Ovary (tissue), 9 donors: ENCODE data around the gene GSK3A. TPM values are rescaled to one million over a fixed set of nuclear protein-coding genes. Genes with fewer than 3 reads are reported as not detected.

Experiments used
- DNase-seq, 5 donors: peaks; one replicate each; pipeline ENCODE4 v3.0.0-alpha.2; 2019 to 2020
- H3K27ac ChIP-seq, 2 donors: fragments of 200-600 bp; one replicate each; pipeline versions ENCODE4 v1.5.1 to v1.8.0; 2019 to 2022
- H3K27me3 ChIP-seq: fragments of 200-600 bp; one replicate; pipeline ENCODE4 v1.8.0; 2022
- H3K36me3 ChIP-seq: fragments of 200-600 bp; sonication (generic); one replicate; pipeline ENCODE4 v1.5.1; 2019
- H3K4me1 ChIP-seq: one replicate; pipeline ENCODE4 v1.8.1; 2013; ENCODE audit warnings: mild to moderate bottlenecking, moderate library complexity; ENCODE audit not compliant: insufficient read depth
- H3K4me3 ChIP-seq: fragments of 200-600 bp; sonication (generic); one replicate; pipeline ENCODE4 v1.5.1; 2017
- H3K9me3 ChIP-seq, 2 donors: fragments of 200-600 bp in 1 of 2; sonication (generic) in 1 of 2; one replicate each; pipeline versions ENCODE4 v1.5.1 to v1.8.1; 2013 to 2019; ENCODE audit warnings: mild to moderate bottlenecking in 1 of 2, moderate library complexity in 1 of 2
- CTCF ChIP-seq, 3 donors: fragments of 450-650 bp in 2 of 3; fragments of 200-600 bp in 1 of 3; IDR thresholded peaks; one replicate each; pipeline versions ENCODE4 v1.5.1 to v1.8.0; 2016 to 2022; ENCODE audit warnings: antibody characterized with exemption in 3 of 3, mild to moderate bottlenecking in 1 of 3
- EP300 ChIP-seq: sonication (generic); formaldehyde crosslinking; IDR thresholded peaks from one replicate; pipeline ENCODE4 v1.6.1; 2017; ENCODE audit warnings: antibody characterized with exemption
- POLR2A ChIP-seq: fragments of 450-650 bp; IDR thresholded peaks from one replicate; pipeline ENCODE4 v1.6.1; 2017; ENCODE audit warnings: antibody characterized with exemption, mild to moderate bottlenecking, moderate library complexity
- WGBS, 3 donors: extraction: QIAGEN DNeasy Blood & Tissue Kit in 1 of 3; methylation state at CpG; one replicate each; pipeline versions ENCODE4 v1.1.5 to v1.1.7; 2013 to 2017; 5-methylcytosine and 5-hydroxymethylcytosine counted together
- intact Hi-C, 4 donors: fragments of 100-400 bp; cut with DNase I; formaldehyde crosslinking; loops; one replicate each; pipeline versions ENCODE4 v1.11.0 to v1.15.1; 2022 to 2023
- polyA plus RNA-seq, 2 donors: library from polyadenylated mRNA; stranded (reverse); fragments of 200-250 nt in 1 of 2; fragments of 350-450 nt in 1 of 2; fragmentation: Illumina TruSeq in 1 of 2; extraction: RNeasy Lipid Tissue Mini Kit (QIAGEN cat#74804) in 1 of 2; gene quantifications; one replicate each; pipeline ENCODE4 v1.2.3, GENCODE V29; 2013 to 2014
- total RNA-seq, 7 donors: library from RNA; depleted of rRNA in 2 of 7; stranded (reverse); fragments of >200 nt in 2 of 7; fragmentation: NEBNext Ultra II Directional in 3 of 7; extraction: Animal tissue kit (Norgen Biotek cat#: 25700) in 3 of 7; gene quantifications; one replicate each; pipeline versions ENCODE4 v1.1.0 to v1.2.4, GENCODE V29; 2016 to 2023
- donor health status: DM: no; HTN: no; CAD: no; lungs with moderate emphysema.
- donor health status: DM: no; HTN: no; CAD: no.
- donor health status: Bipolar disorder and iron deficiency.
- donor health status: DM: yes; HTN: yes; CAD: no.
- donor health status: DM: no; HTN: no; CAD: no.
- donor health status: DM: yes; HTN: yes; CAD: no.

The GSK3A gene
- total and polyA plus RNA-seq, 9 donors: 16.0 to 40.9 (median 34.9) TPM

DNA sequence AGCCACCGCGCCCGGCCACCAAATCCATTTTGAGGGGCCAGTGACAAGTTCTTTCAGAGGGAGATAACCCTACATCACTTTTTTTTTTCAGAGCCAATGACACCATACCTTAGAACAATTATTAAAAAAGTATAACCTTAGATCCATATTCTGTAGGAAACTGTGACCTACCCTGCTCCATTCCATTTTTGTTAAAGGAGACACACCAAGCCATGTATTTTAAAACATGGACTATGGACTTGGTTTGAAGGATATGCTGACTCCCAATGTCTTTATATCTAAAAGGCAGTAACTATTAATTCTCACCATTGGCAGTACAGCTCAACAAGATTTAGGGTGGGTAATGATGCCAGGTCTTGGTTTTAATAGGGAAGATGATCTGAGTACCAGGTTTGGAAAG, 1.1 kb downstream of the GSK3A start:
- Histone ChIP-seq H3K27me3 (no peaks in the 10 kb centered on the region), H3K27ac (no peak overlapping the region), H3K4me3 (peak overlapping the region; percentile 55), H3K36me3 (no peaks in the 10 kb centered on the region), H3K9me3 (no peaks in the 10 kb centered on the region), H3K4me1 (peaks cover 8% of the 10 kb centered on the region)
- WGBS, 3 donors: 96 to 97% (median 97%) methylated on average over 3 of the region's 3 CpGs
- DNase-seq: no peak
- TF ChIP-seq CTCF (IDR thresholded peaks at IDR 0.05): no peak
- no peak for TF ChIP-seq EP300
- TF ChIP-seq POLR2A: no peak
- intact Hi-C loops: loop anchor here in 1 of 4 donors (10.0 kb wide), 1 partner anchor 154 kb away; the partner anchor contains the start of gene CNFN

DNA sequence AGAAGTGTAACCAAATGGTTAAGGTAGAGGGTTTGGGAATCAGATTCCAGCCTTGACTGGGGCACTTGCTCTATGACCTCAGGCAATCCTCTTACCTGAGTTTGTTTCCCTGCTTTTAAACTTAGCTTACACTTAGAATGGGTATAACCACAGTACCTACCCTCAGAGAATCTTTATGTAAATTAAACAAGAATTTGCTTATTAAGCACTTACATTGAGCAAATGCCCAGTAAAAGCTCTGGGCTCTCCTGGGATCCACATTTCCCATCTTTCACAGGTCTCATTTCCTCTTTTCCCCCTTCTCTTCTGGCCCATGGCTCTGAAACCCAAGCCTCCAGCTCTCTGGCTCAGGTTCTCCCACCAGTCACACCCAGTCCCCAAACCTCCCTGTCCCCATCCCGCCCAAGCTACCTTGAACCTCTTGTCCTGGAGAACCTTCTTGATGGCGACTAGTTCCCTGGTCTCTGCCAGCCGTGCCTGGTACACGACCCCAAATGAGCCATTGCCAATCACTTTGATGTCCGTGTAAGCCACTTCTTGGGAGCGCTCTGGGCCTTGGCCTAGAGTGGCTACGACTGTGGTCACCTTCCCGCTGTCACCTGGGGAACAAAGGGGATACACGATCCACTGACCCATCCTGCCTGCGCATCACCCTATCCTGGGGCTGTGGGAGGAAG, 2.7 kb downstream of the GSK3A start:
- H3K9me3 ChIP-seq: no peaks in the 10 kb centered on the region
- H3K36me3 ChIP-seq: no peaks in the 10 kb centered on the region
- H3K27ac ChIP-seq: no peak overlapping the region
- H3K4me1 ChIP-seq: peaks cover 2% of the 10 kb centered on the region
- no peak overlapping the region for H3K4me3 ChIP-seq
- TF ChIP-seq EP300 (no peak), POLR2A (no peak), CTCF (IDR thresholded peaks at IDR 0.05) (no peak)
- WGBS, 3 donors: 87 to 89% (median 88%) methylated on average over 10 of the region's 10 CpGs
- no peaks in the 10 kb centered on the region for H3K27me3 ChIP-seq
- intact Hi-C loops: loop anchor here in 1 of 4 donors (10.0 kb wide), 1 partner anchor 155 kb away; the partner anchor contains the start of gene CNFN
- no peak for DNase-seq

- no peak overlapping the region for H3K4me3 ChIP-seq
- no peak for DNase-seq
- no peaks in the 10 kb centered on the region for H3K27me3 ChIP-seq
- 74 to 88% (median 85%) methylated on average over 5 of the region's 5 CpGs for WGBS, 3 donors
- no peaks in the 10 kb centered on the region for H3K4me1 ChIP-seq
- intact Hi-C loops: loop anchor here in 1 of 4 donors (2.0 kb wide), 1 partner anchor 26 kb away; no protein-coding TSS in a partner anchor
- TF ChIP-seq POLR2A: no peak
- no peak for TF ChIP-seq EP300
- no peak for TF ChIP-seq CTCF (IDR thresholded peaks at IDR 0.05)
- H3K9me3 ChIP-seq: no peaks in the 10 kb centered on the region
- no peaks in the 10 kb centered on the region for H3K36me3 ChIP-seq
- H3K27ac ChIP-seq: no peak overlapping the region
Observed at GRCh38 chr19:42235181-42235580, 7.2 kb downstream of the GSK3A start.

- Histone ChIP-seq H3K36me3 (no peaks in the 10 kb centered on the region), H3K4me1 (no peaks in the 10 kb centered on the region), H3K27ac (no peak overlapping the region), H3K4me3 (no peak overlapping the region), H3K27me3 (no peaks in the 10 kb centered on the region), H3K9me3 (no peaks in the 10 kb centered on the region)
- WGBS, 3 donors: 89 to 91% (median 90%) methylated on average over 11 of the region's 11 CpGs
- intact Hi-C loops: loop anchor here in 1 of 4 donors (2.0 kb wide), 1 partner anchor 26 kb away; no protein-coding TSS in a partner anchor
- TF ChIP-seq POLR2A: no peak
- TF ChIP-seq EP300: no peak
- TF ChIP-seq CTCF (IDR thresholded peaks at IDR 0.05): no peak
- no peak for DNase-seq
Observed at GRCh38 chr19:42234364-42234763, 8.0 kb downstream of the GSK3A start.
